ENCODE results near the gene CDC42EP4. TPM values are rescaled to one million over a fixed set of nuclear protein-coding genes. Genes with fewer than 3 reads are reported as not detected.

Gene CDC42EP4
- total RNA-seq, 1 experiment from 2014 or later, result 83.1 TPM

GRCh38 chr17:73234736-73235135 is 77.1 kb downstream of the CDC42EP4 start:
- ChIA-PET POLR2A (ENCODE audit: unreplicated experiment) (no interaction called here), CTCF (no interaction called here)
- H3K9me2 ChIP-seq (replicated peaks; ENCODE audit: low read length), result no peaks in the 10 kb centered on the region
- no peak for TF ChIP-seq EZH2 (IDR thresholded peaks at IDR 0.05; ENCODE audit: low read length, unreplicated experiment)
- TF ChIP-seq, protein P1, sequence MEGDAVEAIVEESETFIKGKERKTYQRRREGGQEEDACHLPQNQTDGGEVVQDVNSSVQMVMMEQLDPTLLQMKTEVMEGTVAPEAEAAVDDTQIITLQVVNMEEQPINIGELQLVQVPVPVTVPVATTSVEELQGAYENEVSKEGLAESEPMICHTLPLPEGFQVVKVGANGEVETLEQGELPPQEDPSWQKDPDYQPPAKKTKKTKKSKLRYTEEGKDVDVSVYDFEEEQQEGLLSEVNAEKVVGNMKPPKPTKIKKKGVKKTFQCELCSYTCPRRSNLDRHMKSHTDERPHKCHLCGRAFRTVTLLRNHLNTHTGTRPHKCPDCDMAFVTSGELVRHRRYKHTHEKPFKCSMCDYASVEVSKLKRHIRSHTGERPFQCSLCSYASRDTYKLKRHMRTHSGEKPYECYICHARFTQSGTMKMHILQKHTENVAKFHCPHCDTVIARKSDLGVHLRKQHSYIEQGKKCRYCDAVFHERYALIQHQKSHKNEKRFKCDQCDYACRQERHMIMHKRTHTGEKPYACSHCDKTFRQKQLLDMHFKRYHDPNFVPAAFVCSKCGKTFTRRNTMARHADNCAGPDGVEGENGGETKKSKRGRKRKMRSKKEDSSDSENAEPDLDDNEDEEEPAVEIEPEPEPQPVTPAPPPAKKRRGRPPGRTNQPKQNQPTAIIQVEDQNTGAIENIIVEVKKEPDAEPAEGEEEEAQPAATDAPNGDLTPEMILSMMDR (conservative IDR thresholded peaks at IDR 0.05; ENCODE audit: low read depth, low read length), result no peak
- no peak for TF ChIP-seq EZH2phosphoT487 (IDR thresholded peaks at IDR 0.05; ENCODE audit: borderline replicate concordance, low read length)
- peaks cover 16% of the 10 kb centered on the region for H3K4me1 ChIP-seq (ENCODE audit: insufficient read depth, low read length)
- no peak overlapping the region for H3K4me3 ChIP-seq (ENCODE audit: low read length)
- peaks cover 24% of the 10 kb centered on the region for H3K36me3 ChIP-seq (ENCODE audit: low read depth, low read length)
- no peaks in the 10 kb centered on the region for H3K27me3 ChIP-seq (ENCODE audit: low read length)
- intact Hi-C loops (cut with micrococcal nuclease), result no loop called here
- no TSS peak for BruUV-seq (replicated peaks)
- no peaks in the 10 kb centered on the region for H3F3A ChIP-seq (ENCODE audit: low read length, unreplicated experiment)
- H3K9ac ChIP-seq (ENCODE audit: low read length), result no peak overlapping the region
- no peak for ATAC-seq
- DNase-seq, result no peak
- peaks cover 5% of the 10 kb centered on the region; the same call in 1 of the 2 replicates for H4K20me1 ChIP-seq (ENCODE audit: low read length)
- no peaks in the 10 kb centered on the region for H3K9me3 ChIP-seq (ENCODE audit: low read length)
- H3K27ac ChIP-seq (ENCODE audit: low read length), result no peak overlapping the region
- H2AFZ ChIP-seq (ENCODE audit: low read length), result no peak overlapping the region
- peaks cover 62% of the 10 kb centered on the region for H3K79me2 ChIP-seq (ENCODE audit: low read length)
- H3K4me2 ChIP-seq (ENCODE audit: low read length), result no peak overlapping the region

Other genes with a start within 250 kb of the CDC42EP4 start
- 37.7 and 38.8 TPM in 2 replicates for gene SLC39A11, start 219.3 kb downstream of the CDC42EP4 start, total RNA-seq (2014; rRNA removed)
- gene SSTR2, start 147.0 kb downstream of the CDC42EP4 start, total RNA-seq (2014; rRNA removed), result not detected in 2 replicates
- gene COG1, start 118.9 kb downstream of the CDC42EP4 start, total RNA-seq (2014; rRNA removed), result 24.1 and 31.6 TPM in 2 replicates
- not detected in 2 replicates for gene CPSF4L, start 50.1 kb downstream of the CDC42EP4 start, total RNA-seq (2014; rRNA removed)

All from PC-3 (cell line).